Activated CD8-positive, alpha-beta T cell treated with anti-CD3 and anti-CD28 coated beads for 36 hours (primary cell): ENCODE results near the gene FAM110D. TPM values are rescaled to one million over a fixed set of nuclear protein-coding genes. Genes with fewer than 3 reads are reported as not detected.

ENCODE experiments used
- ATAC-seq: fragments of 200-7000 bp; cut with Tn5 transposase; one replicate; pipeline ENCODE4 v1.10.0; 2021; ENCODE audit warnings: mild to moderate bottlenecking, moderate library complexity
- CTCF ChIA-PET: fragments of 350-600 bp; sonication (Branson Sonifier 250); formaldehyde crosslinking; loops from one replicate; lab custom pipeline; 2021; ENCODE audit warnings: antibody characterized with exemption; lab: Charles Lee
- POLR2A ChIA-PET: fragments of 350-600 bp; sonication (Branson Sonifier 250); formaldehyde crosslinking; loops from one replicate; lab custom pipeline; 2021; ENCODE audit warnings: antibody characterized with exemption; lab: Charles Lee
- DNase-seq: peaks from one replicate; pipeline ENCODE4 v3.0.0-alpha.2; 2020
- H3K27ac Mint-ChIP-seq: one replicate; pipeline ENCODE4 v1.8.0; 2021; ENCODE audit warnings: mild to moderate bottlenecking, mixed read lengths
- H3K27me3 Mint-ChIP-seq: one replicate; pipeline ENCODE4 v1.8.0; 2021; ENCODE audit warnings: mixed read lengths
- H3K36me3 Mint-ChIP-seq: one replicate; pipeline ENCODE4 v1.8.0; 2021; ENCODE audit warnings: low read depth, mixed read lengths
- H3K4me1 Mint-ChIP-seq: one replicate; pipeline ENCODE4 v1.8.0; 2021; ENCODE audit warnings: low read depth, mixed read lengths
- H3K4me3 Mint-ChIP-seq: one replicate; pipeline ENCODE4 v1.8.0; 2021; ENCODE audit warnings: mild to moderate bottlenecking, moderate library complexity, mixed read lengths
- H3K9me3 Mint-ChIP-seq: one replicate; pipeline ENCODE4 v1.8.0; 2021; ENCODE audit warnings: mixed read lengths
- CTCF ChIP-seq: fragments of 200-600 bp; IDR thresholded peaks from one replicate; pipeline ENCODE4 v1.8.0; 2022; ENCODE audit warnings: antibody characterized with exemption, mild to moderate bottlenecking
- intact Hi-C: fragments of 100-400 bp; cut with micrococcal nuclease; formaldehyde crosslinking; loops from one replicate; pipeline ENCODE4 v1.10.0; 2022
- total RNA-seq, 2 experiments: library from RNA; stranded (reverse); gene quantifications; one replicate each; pipeline ENCODE4 v1.2.3, GENCODE V29; 2021

The FAM110D gene
- total RNA-seq, 2 experiments from 2014 or later = not detected

- DNase-seq (no peak), ATAC-seq (no peak)
- intact Hi-C loops = no loop called here
- Mint-ChIP-seq H3K9me3 (no peaks in the 10 kb centered on the region), H3K4me3 (no peak overlapping the region), H3K27me3 (peaks cover 13% of the 10 kb centered on the region), H3K36me3 (peaks cover 9% of the 10 kb centered on the region), H3K4me1 (peaks cover 18% of the 10 kb centered on the region), H3K27ac (no peak overlapping the region)
- TF ChIP-seq CTCF = no peak
- ChIA-PET POLR2A (no interaction called here), CTCF (interaction anchor here (1.2 to 1.5 kb wide), 2 partner anchors 22 to 67 kb away, joined by 4 to 6 read pairs; partner anchors contain the start of gene CEP85)
Observed at GRCh38 chr1:26166719-26167281, 7.9 kb downstream of the FAM110D start.

- peak within 1 kb of the TSS; percentile 90 for H3K27ac Mint-ChIP-seq
- intact Hi-C loops = no loop called here
- ATAC-seq (no peak), DNase-seq (no peak)
- H3K27me3 Mint-ChIP-seq = peaks cover 5% of the 10 kb centered on the region
- peaks cover 9% of the 10 kb centered on the region for H3K36me3 Mint-ChIP-seq
- CTCF ChIA-PET = interaction anchor here (1.2 to 6.2 kb wide), 8 partner anchors 24 to 1058 kb away, joined by 4 to 77 read pairs (median 10); partner anchors contain the start of gene CEP85
- H3K4me3 Mint-ChIP-seq = peak within 1 kb of the TSS; percentile 91
- peaks cover 14% of the 10 kb centered on the region for H3K4me1 Mint-ChIP-seq
- TF ChIP-seq CTCF = no peak
- POLR2A ChIA-PET = no interaction called here
- H3K9me3 Mint-ChIP-seq = no peaks in the 10 kb centered on the region
Observed at GRCh38 chr1:26168410-26169197, 9.7 kb downstream of the FAM110D start, which contains the start of gene C1orf232. Gene C1orf232 (minus strand): TSS chr1:26168963. CDS start chr1:26168499, 464 bp downstream.

GRCh38 chr1:26169198-26169554, 10.3 kb downstream of the FAM110D start:
- peak overlapping the region; percentile 16 for H3K27ac Mint-ChIP-seq
- ChIA-PET POLR2A (interaction anchor here (1.3 kb wide), 2 partner anchors 11 to 331 kb away, joined by 4 read pairs; partner anchors contain the start of gene FAM110D), CTCF (interaction anchor here (0.6 to 6.2 kb wide), 41 partner anchors 10 to 1058 kb away, joined by 3 to 77 read pairs (median 5); partner anchors contain the start of genes CATSPER4, CEP85, CRYBG2 and PAFAH2)
- peaks cover 10% of the 10 kb centered on the region for H3K36me3 Mint-ChIP-seq
- H3K27me3 Mint-ChIP-seq = peaks cover 1% of the 10 kb centered on the region
- DNase-seq (no peak), ATAC-seq (no peak)
- peaks cover 14% of the 10 kb centered on the region for H3K4me1 Mint-ChIP-seq
- H3K4me3 Mint-ChIP-seq = peak overlapping the region; percentile 91
- intact Hi-C loops = no loop called here
- no peak for TF ChIP-seq CTCF
- H3K9me3 Mint-ChIP-seq = no peaks in the 10 kb centered on the region

- Mint-ChIP-seq H3K27me3 (peaks cover under 1% of the 10 kb centered on the region), H3K9me3 (no peaks in the 10 kb centered on the region), H3K4me3 (peak within 1 kb of the TSS; percentile 91), H3K36me3 (peaks cover 10% of the 10 kb centered on the region), H3K27ac (peak within 1 kb of the TSS; percentile 90), H3K4me1 (peaks cover 11% of the 10 kb centered on the region)
- ChIA-PET CTCF (interaction anchor here (0.6 to 6.2 kb wide), 54 partner anchors 9 to 1057 kb away, joined by 3 to 77 read pairs (median 4); partner anchors contain the start of genes CATSPER4, CEP85, CRYBG2 and DHDDS), POLR2A (interaction anchor here (0.8 to 1.3 kb wide), 5 partner anchors 12 to 356 kb away, joined by 3 to 4 read pairs (median 3); partner anchors contain the start of gene FAM110D)
- peak; percentile 84 for TF ChIP-seq CTCF
- peak; percentile 97 for ATAC-seq
- intact Hi-C loops = no loop called here
- DNase-seq = peak; percentile 92
Observed at GRCh38 chr1:26169669-26170471, 11.0 kb downstream of the FAM110D start, which contains the start of gene ZNF593. Gene ZNF593 (plus strand): TSS chr1:26169908. CDS start chr1:26169984, 76 bp downstream.
